Liver (tissue), 9 donors: ENCODE results near the gene KANSL1. TPM values are rescaled to one million over a fixed set of nuclear protein-coding genes. Genes with fewer than 3 reads are reported as not detected.

Source experiments
- DNase-seq: peaks from one replicate; pipeline ENCODE4 v3.0.0-alpha.2; 2017; ENCODE audit warnings: low spot score
- H3K27ac ChIP-seq, 2 donors: one replicate each; pipeline ENCODE4 v1.7.0; 2013; ENCODE audit warnings: inconsistent platforms in 2 of 2, low read length in 2 of 2, control low read depth in 1 of 2, low read depth in 1 of 2, mild to moderate bottlenecking in 1 of 2
- H3K27me3 ChIP-seq, 4 donors: one replicate each; pipeline versions ENCODE4 v1.6.1 to v1.7.0; 2013; ENCODE audit warnings: low read length in 3 of 4, inconsistent platforms in 1 of 4, mild to moderate bottlenecking in 1 of 4, moderate library complexity in 1 of 4; ENCODE audit not compliant: control insufficient read depth in 4 of 4, insufficient read depth in 4 of 4
- H3K36me3 ChIP-seq, 4 donors: one replicate each; pipeline versions ENCODE4 v1.6.1 to v1.7.0; 2013; ENCODE audit warnings: low read length in 3 of 4, mild to moderate bottlenecking in 3 of 4, low read depth in 1 of 4, moderate library complexity in 1 of 4; ENCODE audit not compliant: control insufficient read depth in 4 of 4, insufficient read depth in 3 of 4
- H3K4me1 ChIP-seq, 4 donors: one replicate each; pipeline versions ENCODE4 v1.6.1 to v1.7.0; 2013; ENCODE audit warnings: low read length in 3 of 4, mild to moderate bottlenecking in 3 of 4, moderate library complexity in 1 of 4; ENCODE audit not compliant: control insufficient read depth in 4 of 4, insufficient read depth in 4 of 4
- H3K4me3 ChIP-seq, 3 donors: one replicate each; pipeline versions ENCODE4 v1.6.1 to v1.7.0; 2013; ENCODE audit warnings: low read length in 3 of 3, control low read depth in 1 of 3, low read depth in 1 of 3, mild to moderate bottlenecking in 1 of 3
- H3K9ac ChIP-seq, 2 donors: one replicate each; pipeline ENCODE4 v1.7.0; 2013; ENCODE audit warnings: low read length in 2 of 2, mild to moderate bottlenecking in 2 of 2, moderate library complexity in 2 of 2, control low read depth in 1 of 2, low read depth in 1 of 2
- H3K9me3 ChIP-seq, 4 donors: one replicate each; pipeline versions ENCODE4 v1.6.1 to v1.7.0; 2013; ENCODE audit warnings: low read length in 3 of 4; ENCODE audit not compliant: control insufficient read depth in 4 of 4
- EGR1 ChIP-seq, 2 donors: IDR thresholded peaks; 2 replicates each; pipeline ENCODE4 v1.6.1; 2016 to 2018; ENCODE audit warnings: antibody characterized with exemption in 2 of 2, low read depth in 2 of 2
- FOXA1 ChIP-seq: IDR thresholded peaks from 2 replicates; pipeline ENCODE4 v1.6.1; 2016; ENCODE audit warnings: antibody characterized with exemption
- FOXA2 ChIP-seq: IDR thresholded peaks from 2 replicates; pipeline ENCODE4 v1.6.1; 2016; ENCODE audit warnings: antibody characterized with exemption
- GABPA ChIP-seq, 2 donors: IDR thresholded peaks in 1 of 2; conservative IDR thresholded peaks in 1 of 2; 2 replicates each; pipeline ENCODE4 v1.6.1; 2016; ENCODE audit warnings: antibody characterized with exemption in 2 of 2, mild to moderate bottlenecking in 1 of 2, moderate library complexity in 1 of 2
- HNF4A ChIP-seq, 2 donors: conservative IDR thresholded peaks; 2 replicates each; pipeline ENCODE4 v1.6.1; 2016; ENCODE audit warnings: antibody characterized with exemption in 2 of 2, mild to moderate bottlenecking in 2 of 2
- HNF4G ChIP-seq: IDR thresholded peaks from 2 replicates; pipeline ENCODE4 v1.6.1; 2016; ENCODE audit warnings: antibody characterized with exemption
- JUND ChIP-seq, 2 donors: IDR thresholded peaks; 2 replicates each; pipeline ENCODE4 v1.6.1; 2016; ENCODE audit warnings: antibody characterized with exemption in 2 of 2
- RAD21 ChIP-seq, 2 donors: IDR thresholded peaks; 2 replicates each; pipeline ENCODE4 v1.6.1; 2016; ENCODE audit warnings: antibody characterized with exemption in 2 of 2, mild to moderate bottlenecking in 2 of 2
- RXRA ChIP-seq, 2 donors: IDR thresholded peaks; 2 replicates each; pipeline ENCODE4 v1.6.1; 2017 to 2018; ENCODE audit warnings: antibody characterized with exemption in 2 of 2, mild to moderate bottlenecking in 1 of 2
- SP1 ChIP-seq: IDR thresholded peaks from 2 replicates; pipeline ENCODE4 v1.6.1; 2018; ENCODE audit warnings: antibody characterized with exemption, mild to moderate bottlenecking
- TAF1 ChIP-seq: conservative IDR thresholded peaks from 2 replicates; pipeline ENCODE4 v1.6.1; 2016; ENCODE audit warnings: antibody characterized with exemption, mild to moderate bottlenecking
- YY1 ChIP-seq: IDR thresholded peaks from 2 replicates; pipeline ENCODE4 v1.6.1; 2016; ENCODE audit warnings: antibody characterized with exemption, mild to moderate bottlenecking
- WGBS: extraction: QIAGEN DNeasy Blood & Tissue Kit; methylation state at CpG from one replicate; pipeline ENCODE4 v1.1.7; 2013; 5-methylcytosine and 5-hydroxymethylcytosine counted together
- polyA plus RNA-seq, 2 donors: library from polyadenylated mRNA; stranded (reverse) in 1 of 2; unstranded in 1 of 2; fragments of 200-250 nt in 1 of 2; fragments of >200 nt in 1 of 2; fragmentation: Nextera tagmentation in 1 of 2; extraction: Ambion mirVana in 1 of 2; gene quantifications; one replicate each; pipeline versions ENCODE4 v1.2.1 to v1.2.3, GENCODE V29; 2013 to 2015
- total RNA-seq, 2 donors: library from RNA; depleted of rRNA; stranded (reverse); fragments of >200 nt; gene quantifications; one replicate each; pipeline ENCODE4 v1.2.3, GENCODE V29; 2014
- TF ChIP-seq, protein P1 (sequence below): IDR thresholded peaks from 2 replicates; pipeline ENCODE4 v1.6.1; 2016; ENCODE audit warnings: antibody characterized with exemption
- TF ChIP-seq, protein P2 (sequence below): IDR thresholded peaks from 2 replicates; pipeline ENCODE4 v1.6.1; 2016; ENCODE audit warnings: antibody characterized with exemption
- TF ChIP-seq, protein P3 (sequence below): IDR thresholded peaks from 2 replicates; pipeline ENCODE4 v1.6.1; 2016; ENCODE audit warnings: antibody characterized with exemption
- TF ChIP-seq, protein P4 (sequence below): fragments of 150-350 bp; IDR thresholded peaks from 2 replicates; pipeline ENCODE4 v1.5.1; 2017; ENCODE audit warnings: improper control_type of control experiment, low read depth, low read length; ENCODE audit not compliant: missing input control
- TF ChIP-seq, protein P5 (sequence below): IDR thresholded peaks from 2 replicates; pipeline ENCODE4 v1.6.1; 2016; ENCODE audit warnings: antibody characterized with exemption, mild to moderate bottlenecking
- donor health status: healthy.
- donor health status: healthy.
- donor health status: healthy.
- donor health status: healthy.
- donor health status: healthy.

KANSL1 gene
- total and polyA plus RNA-seq, 4 donors, result 5.5 to 86.3 (median 24.0) TPM

DNA sequence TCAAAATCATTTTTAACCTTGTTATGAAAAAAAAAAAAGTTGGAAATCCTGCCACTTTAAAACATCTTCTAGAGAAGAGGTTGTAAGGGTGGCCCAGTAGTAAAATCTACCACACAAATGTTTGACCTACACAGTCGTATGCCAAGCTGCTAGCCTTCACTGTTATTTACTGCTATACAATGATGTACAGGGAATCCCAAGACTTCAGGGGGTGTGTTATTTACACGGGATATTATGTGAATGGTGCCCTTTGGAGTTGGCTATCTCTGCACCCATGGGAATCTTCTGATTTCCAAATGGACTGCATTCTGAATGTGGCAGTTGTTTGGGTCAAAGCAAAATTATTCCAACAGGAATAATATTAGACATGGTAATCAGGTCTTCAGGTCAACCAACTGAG, 148.2 kb downstream of the KANSL1 start:
- 69% methylated on average over 2 of the region's 2 CpGs for WGBS
- H3K9me3 ChIP-seq, result no peaks in the 10 kb centered on the region
- H3K9ac ChIP-seq, result no peak overlapping the region
- no peak for TF ChIP-seq RXRA (IDR thresholded peaks at IDR 0.05)
- TF ChIP-seq JUND (IDR thresholded peaks at IDR 0.05), result no peak
- no peak for TF ChIP-seq FOXA2
- TF ChIP-seq, protein P1, sequence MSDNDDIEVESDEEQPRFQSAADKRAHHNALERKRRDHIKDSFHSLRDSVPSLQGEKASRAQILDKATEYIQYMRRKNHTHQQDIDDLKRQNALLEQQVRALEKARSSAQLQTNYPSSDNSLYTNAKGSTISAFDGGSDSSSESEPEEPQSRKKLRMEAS, result no peak
- no peak overlapping the region for H3K27ac ChIP-seq
- H3K27me3 ChIP-seq, result no peaks in the 10 kb centered on the region
- no peak for DNase-seq
- H3K4me1 ChIP-seq, result peaks cover 0 to 11% (median 7%) of the 10 kb centered on the region in 4 donors
- H3K4me3 ChIP-seq, result no peak overlapping the region
- peaks cover 6 to 37% (median 19%) of the 10 kb centered on the region in 4 donors for H3K36me3 ChIP-seq

DNA sequence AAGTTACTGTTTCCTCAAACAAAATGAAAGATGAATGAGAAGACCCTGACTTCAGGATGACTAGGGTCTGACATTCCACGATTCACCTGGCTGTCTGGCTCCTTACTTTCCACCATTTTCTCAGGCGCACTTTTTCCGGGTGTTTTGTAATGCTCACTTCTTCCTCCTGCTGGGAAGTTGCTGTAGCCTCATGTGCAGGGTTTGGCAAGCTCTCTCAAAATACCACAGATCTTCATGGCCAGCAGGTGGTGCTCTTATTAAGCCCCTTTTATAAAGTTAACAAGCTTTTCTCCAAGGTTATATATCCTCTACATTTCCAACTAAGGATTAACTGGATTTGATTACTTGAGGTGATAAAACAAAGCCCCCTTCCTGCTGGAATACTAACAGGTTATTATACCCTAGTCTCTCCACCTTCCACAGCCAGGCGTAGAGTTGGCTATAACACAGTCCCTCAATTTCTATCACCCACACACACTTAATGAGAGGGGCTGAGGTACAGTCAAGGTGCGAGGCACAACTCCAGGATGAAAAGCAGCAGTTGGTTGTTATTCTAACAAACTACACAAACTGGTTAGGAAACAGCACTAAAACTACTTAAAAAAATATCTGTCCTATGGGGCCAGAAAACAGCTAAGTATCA, 148.8 kb downstream of the KANSL1 start:
- Histone ChIP-seq H3K36me3 (peaks cover 5 to 38% (median 18%) of the 10 kb centered on the region in 4 donors), H3K4me1 (peaks cover 0 to 11% (median 7%) of the 10 kb centered on the region in 4 donors), H3K4me3 (no peak overlapping the region), H3K9ac (peak overlapping the region in 1 of 2 donors; percentile 4), H3K9me3 (no peaks in the 10 kb centered on the region), H3K27ac (peak overlapping the region; percentile 43 to 55), H3K27me3 (no peaks in the 10 kb centered on the region)
- peak; percentile 61 for DNase-seq
- 40% methylated on average over 5 of the region's 5 CpGs for WGBS
- TF ChIP-seq TAF1 (no peak), YY1 (peak; percentile 68), RAD21 (IDR thresholded peaks at IDR 0.05) (peak; percentile 93 to 95), FOXA1 (peak; percentile 6), RXRA (IDR thresholded peaks at IDR 0.05) (peak in 1 of 2 donors; percentile 42), JUND (IDR thresholded peaks at IDR 0.05) (peak in 1 of 2 donors; percentile 53), SP1 (peak; percentile 20), HNF4A (conservative IDR thresholded peaks at IDR 0.05) (peak in 1 of 2 donors; percentile 33), FOXA2 (no peak), EGR1 (IDR thresholded peaks at IDR 0.05; ENCODE audit: low read depth in 2 of 2) (peak in 1 of 2 donors; percentile 63), GABPA (IDR thresholded peaks at IDR 0.05 in 1 of 2, conservative IDR thresholded peaks at IDR 0.05 in 1 of 2) (peak in 1 of 2 donors; percentile 19), HNF4G (no peak)
- TF ChIP-seq, protein P2, sequence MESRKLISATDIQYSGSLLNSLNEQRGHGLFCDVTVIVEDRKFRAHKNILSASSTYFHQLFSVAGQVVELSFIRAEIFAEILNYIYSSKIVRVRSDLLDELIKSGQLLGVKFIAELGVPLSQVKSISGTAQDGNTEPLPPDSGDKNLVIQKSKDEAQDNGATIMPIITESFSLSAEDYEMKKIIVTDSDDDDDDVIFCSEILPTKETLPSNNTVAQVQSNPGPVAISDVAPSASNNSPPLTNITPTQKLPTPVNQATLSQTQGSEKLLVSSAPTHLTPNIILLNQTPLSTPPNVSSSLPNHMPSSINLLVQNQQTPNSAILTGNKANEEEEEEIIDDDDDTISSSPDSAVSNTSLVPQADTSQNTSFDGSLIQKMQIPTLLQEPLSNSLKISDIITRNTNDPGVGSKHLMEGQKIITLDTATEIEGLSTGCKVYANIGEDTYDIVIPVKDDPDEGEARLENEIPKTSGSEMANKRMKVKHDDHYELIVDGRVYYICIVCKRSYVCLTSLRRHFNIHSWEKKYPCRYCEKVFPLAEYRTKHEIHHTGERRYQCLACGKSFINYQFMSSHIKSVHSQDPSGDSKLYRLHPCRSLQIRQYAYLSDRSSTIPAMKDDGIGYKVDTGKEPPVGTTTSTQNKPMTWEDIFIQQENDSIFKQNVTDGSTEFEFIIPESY, result no peak
- TF ChIP-seq, protein P1, result peak; percentile 64
- TF ChIP-seq, protein P3, sequence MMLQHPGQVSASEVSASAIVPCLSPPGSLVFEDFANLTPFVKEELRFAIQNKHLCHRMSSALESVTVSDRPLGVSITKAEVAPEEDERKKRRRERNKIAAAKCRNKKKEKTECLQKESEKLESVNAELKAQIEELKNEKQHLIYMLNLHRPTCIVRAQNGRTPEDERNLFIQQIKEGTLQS, result no peak
- TF ChIP-seq, protein P4, sequence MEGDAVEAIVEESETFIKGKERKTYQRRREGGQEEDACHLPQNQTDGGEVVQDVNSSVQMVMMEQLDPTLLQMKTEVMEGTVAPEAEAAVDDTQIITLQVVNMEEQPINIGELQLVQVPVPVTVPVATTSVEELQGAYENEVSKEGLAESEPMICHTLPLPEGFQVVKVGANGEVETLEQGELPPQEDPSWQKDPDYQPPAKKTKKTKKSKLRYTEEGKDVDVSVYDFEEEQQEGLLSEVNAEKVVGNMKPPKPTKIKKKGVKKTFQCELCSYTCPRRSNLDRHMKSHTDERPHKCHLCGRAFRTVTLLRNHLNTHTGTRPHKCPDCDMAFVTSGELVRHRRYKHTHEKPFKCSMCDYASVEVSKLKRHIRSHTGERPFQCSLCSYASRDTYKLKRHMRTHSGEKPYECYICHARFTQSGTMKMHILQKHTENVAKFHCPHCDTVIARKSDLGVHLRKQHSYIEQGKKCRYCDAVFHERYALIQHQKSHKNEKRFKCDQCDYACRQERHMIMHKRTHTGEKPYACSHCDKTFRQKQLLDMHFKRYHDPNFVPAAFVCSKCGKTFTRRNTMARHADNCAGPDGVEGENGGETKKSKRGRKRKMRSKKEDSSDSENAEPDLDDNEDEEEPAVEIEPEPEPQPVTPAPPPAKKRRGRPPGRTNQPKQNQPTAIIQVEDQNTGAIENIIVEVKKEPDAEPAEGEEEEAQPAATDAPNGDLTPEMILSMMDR, result peak; percentile 90
- TF ChIP-seq, protein P5, sequence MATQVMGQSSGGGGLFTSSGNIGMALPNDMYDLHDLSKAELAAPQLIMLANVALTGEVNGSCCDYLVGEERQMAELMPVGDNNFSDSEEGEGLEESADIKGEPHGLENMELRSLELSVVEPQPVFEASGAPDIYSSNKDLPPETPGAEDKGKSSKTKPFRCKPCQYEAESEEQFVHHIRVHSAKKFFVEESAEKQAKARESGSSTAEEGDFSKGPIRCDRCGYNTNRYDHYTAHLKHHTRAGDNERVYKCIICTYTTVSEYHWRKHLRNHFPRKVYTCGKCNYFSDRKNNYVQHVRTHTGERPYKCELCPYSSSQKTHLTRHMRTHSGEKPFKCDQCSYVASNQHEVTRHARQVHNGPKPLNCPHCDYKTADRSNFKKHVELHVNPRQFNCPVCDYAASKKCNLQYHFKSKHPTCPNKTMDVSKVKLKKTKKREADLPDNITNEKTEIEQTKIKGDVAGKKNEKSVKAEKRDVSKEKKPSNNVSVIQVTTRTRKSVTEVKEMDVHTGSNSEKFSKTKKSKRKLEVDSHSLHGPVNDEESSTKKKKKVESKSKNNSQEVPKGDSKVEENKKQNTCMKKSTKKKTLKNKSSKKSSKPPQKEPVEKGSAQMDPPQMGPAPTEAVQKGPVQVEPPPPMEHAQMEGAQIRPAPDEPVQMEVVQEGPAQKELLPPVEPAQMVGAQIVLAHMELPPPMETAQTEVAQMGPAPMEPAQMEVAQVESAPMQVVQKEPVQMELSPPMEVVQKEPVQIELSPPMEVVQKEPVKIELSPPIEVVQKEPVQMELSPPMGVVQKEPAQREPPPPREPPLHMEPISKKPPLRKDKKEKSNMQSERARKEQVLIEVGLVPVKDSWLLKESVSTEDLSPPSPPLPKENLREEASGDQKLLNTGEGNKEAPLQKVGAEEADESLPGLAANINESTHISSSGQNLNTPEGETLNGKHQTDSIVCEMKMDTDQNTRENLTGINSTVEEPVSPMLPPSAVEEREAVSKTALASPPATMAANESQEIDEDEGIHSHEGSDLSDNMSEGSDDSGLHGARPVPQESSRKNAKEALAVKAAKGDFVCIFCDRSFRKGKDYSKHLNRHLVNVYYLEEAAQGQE, result no peak
